Fibroblast of mammary gland (primary cell): ENCODE measurements around the gene SLC44A1.

Experiments used
- DNase-seq: peaks from one replicate; pipeline ENCODE4 v3.0.0-alpha.2; 2010; ENCODE audit warnings: low read depth
- H3K4me3 ChIP-seq: 2 replicates; pipeline ENCODE4 v1.5.1; 2011; ENCODE audit warnings: low read depth, mild to moderate bottlenecking, low read length, moderate library complexity; ENCODE audit not compliant: control insufficient read depth
- TF ChIP-seq, protein P1 (sequence below): conservative IDR thresholded peaks from 2 replicates; pipeline ENCODE4 v1.5.1; 2011; ENCODE audit warnings: low read depth, low read length, inconsistent platforms; ENCODE audit not compliant: control insufficient read depth, insufficient read depth

The SLC44A1 gene

DNA sequence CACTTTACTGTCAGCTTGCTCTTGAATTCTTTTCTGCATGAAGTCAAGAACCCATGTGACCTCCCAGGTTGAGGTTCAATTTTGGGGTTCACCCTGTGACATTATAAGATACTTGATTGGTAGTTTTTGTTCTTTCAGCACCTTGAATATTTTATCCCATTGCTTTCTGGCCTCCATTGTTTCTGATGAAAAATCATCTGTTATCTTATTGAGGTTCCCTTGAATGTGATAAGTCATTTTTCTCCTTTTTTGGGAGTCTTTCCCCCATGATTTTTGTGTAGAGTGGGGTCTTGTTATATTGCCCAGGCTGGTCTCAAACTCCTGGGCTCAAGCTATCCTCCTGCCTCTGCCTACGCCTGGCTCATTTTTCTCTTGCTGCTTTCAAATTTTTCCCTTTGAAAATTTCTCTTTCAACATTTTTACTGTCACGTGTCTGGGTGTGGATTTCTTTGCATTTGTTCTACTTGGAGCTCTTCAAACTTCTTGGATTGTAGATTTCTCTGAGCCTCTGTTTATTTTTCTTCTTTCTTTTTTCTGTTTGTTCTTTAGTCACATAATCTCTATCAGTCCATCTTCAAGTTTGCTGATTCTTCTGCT is 20.8 kb upstream of the SLC44A1 start:
- no peak overlapping the region for H3K4me3 ChIP-seq
- DNase-seq = no peak
- TF ChIP-seq, protein P1, sequence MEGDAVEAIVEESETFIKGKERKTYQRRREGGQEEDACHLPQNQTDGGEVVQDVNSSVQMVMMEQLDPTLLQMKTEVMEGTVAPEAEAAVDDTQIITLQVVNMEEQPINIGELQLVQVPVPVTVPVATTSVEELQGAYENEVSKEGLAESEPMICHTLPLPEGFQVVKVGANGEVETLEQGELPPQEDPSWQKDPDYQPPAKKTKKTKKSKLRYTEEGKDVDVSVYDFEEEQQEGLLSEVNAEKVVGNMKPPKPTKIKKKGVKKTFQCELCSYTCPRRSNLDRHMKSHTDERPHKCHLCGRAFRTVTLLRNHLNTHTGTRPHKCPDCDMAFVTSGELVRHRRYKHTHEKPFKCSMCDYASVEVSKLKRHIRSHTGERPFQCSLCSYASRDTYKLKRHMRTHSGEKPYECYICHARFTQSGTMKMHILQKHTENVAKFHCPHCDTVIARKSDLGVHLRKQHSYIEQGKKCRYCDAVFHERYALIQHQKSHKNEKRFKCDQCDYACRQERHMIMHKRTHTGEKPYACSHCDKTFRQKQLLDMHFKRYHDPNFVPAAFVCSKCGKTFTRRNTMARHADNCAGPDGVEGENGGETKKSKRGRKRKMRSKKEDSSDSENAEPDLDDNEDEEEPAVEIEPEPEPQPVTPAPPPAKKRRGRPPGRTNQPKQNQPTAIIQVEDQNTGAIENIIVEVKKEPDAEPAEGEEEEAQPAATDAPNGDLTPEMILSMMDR = no peak

DNA sequence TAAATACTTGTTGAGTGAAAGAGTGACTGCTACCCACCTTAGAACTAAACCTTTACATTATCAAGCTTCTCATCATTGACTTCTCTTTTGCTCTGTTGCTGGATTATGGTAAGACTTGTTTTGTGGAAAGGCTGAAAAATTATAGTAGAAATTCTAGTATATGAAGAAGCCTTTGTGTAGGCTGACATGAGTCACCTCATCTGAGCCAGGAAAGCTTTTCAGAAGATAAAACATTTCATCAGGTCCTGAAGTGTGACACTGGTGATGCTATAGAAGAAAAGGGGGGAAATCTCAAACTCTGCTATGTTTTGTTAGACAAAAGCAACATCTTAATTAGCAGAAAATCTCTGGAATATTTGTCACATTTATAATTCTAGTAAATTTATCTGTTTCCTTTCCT is 18.4 kb upstream of the SLC44A1 start:
- H3K4me3 ChIP-seq = no peak overlapping the region
- peak; percentile 55 for DNase-seq
- TF ChIP-seq, protein P1 = no peak

DNA sequence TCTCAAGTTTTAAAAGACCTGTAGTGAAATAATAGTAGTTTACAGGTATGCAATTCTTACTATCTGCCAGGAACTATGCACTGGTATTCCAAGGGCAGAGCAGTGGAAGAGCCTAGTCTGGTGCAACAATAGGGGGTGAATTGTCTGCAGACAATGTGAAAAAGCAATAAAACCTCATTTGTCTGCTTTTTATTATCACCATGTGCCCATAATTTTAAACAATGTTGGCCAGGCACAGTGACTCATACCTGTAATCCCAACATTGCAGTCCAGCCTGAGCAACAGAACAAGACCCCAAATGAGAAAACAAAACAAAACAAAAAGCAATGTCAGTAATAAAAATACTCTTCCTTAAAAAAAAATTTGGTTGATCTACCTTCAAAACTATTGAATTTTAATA is 12.2 kb upstream of the SLC44A1 start:
- peak; percentile 73 for DNase-seq
- TF ChIP-seq, protein P1 = no peak
- H3K4me3 ChIP-seq = no peak overlapping the region

DNA sequence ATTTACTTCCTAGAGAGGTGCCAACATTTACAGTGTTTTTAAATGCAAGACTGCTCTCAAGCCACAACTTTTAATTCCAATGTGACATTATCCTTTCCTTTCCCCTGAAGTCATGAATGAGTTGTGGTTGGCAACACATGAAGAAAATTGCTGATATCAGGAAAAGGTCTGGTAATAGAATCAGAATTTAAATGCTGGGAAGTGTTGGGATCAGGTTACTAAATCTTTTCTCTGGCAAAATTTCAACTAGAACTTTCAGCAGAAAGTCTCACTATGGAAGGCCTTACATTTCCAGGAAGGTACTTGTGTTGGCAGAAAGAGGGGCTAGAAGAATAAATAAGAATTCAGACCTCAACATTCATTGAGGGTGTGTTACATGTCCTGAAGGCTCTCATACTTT is 10.6 kb upstream of the SLC44A1 start:
- TF ChIP-seq, protein P1 = no peak
- H3K4me3 ChIP-seq = no peak overlapping the region
- peak; percentile 51 for DNase-seq

DNA sequence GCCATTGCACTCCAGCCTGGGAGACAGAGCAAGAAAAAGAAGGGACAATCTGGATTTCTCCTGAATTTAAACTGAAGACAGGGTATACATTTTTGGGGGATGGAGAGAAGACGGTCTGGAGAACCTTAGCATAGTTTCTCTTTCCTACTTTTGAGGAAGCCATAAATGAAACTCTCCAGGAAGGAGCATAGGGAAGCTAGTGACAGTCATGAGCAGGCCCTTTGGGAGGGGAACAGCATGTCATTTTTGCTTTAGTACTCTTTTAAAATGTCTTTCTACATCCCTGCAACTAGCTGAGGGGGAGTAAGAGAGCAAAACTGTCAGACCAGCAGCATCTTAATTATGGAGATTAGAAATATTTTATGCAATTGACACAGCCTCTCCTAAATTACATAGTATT is 8.2 kb upstream of the SLC44A1 start:
- no peak overlapping the region for H3K4me3 ChIP-seq
- DNase-seq = no peak
- TF ChIP-seq, protein P1 = no peak

DNA sequence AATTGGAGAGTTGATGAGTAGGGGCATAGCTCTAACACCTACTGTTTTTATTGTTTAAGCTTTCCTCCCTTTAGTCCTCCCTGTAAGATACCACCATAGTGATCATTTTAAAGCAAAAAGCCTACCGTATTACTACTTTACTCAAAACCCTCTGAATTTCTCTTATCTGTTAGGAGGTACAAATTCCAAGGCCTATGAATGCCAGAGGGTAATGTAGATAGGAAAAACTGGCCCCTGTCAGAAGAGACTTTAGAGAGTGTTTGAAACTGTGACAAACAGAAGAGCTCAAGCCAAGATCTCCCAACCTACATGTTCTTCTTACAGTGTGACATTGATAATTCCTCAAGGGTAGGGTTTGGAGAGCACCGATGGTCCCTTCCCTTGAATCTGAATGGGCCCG is 7.2 kb upstream of the SLC44A1 start:
- DNase-seq = no peak
- TF ChIP-seq, protein P1 = no peak
- H3K4me3 ChIP-seq = no peak overlapping the region

DNA sequence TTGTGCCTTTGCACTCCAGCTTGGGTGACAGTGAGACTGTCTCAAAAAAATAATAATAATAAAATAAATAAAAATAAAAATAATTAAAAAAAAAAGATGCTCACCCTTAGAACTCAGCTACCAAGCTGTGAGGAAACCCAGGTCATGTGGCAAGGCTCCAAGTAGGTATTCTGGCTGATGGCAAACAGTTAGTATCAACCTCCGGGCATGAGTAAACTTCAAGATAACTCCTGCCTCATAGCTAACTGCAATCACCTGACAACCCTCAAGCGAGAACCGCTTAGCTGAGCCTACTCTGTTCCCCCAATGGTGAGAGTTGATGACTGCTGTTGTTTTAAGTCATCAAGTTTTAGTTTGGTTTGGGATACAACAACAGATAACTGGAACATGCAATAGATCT is 6.1 kb upstream of the SLC44A1 start:
- TF ChIP-seq, protein P1 = no peak
- no peak for DNase-seq
- no peak overlapping the region for H3K4me3 ChIP-seq
